Adrenal gland (tissue), 12 donors: ENCODE results near the gene FGGY. TPM values are rescaled to one million over a fixed set of nuclear protein-coding genes. Genes with fewer than 3 reads are reported as not detected.

Experiments
- DNase-seq, 7 donors: peaks; one replicate each; pipeline ENCODE4 v3.0.0-alpha.2; 2019 to 2020
- H3K27ac ChIP-seq, 5 donors: fragments of 200-600 bp; sonication (generic) in 4 of 5; 1 replicate in 3 of 5; 2 replicates in 2 of 5; pipeline versions ENCODE4 v1.5.1 to v1.8.0; 2016 to 2020; ENCODE audit warnings: mild to moderate bottlenecking in 1 of 5
- H3K27me3 ChIP-seq: fragments of 200-600 bp; 2 replicates; pipeline ENCODE4 v1.8.0; 2021
- H3K36me3 ChIP-seq, 2 donors: fragments of 200-600 bp; replicated peaks in 1 of 2; 1 replicate in 1 of 2; 2 replicates in 1 of 2; pipeline versions ENCODE4 v1.5.1 to v1.8.0; 2018 to 2022
- H3K4me1 ChIP-seq, 2 donors: fragments of 200-600 bp; replicated peaks in 1 of 2; 1 replicate in 1 of 2; 2 replicates in 1 of 2; pipeline versions ENCODE4 v1.5.1 to v1.8.0; 2018 to 2021
- H3K4me3 ChIP-seq, 4 donors: fragments of 200-600 bp; sonication (generic) in 3 of 4; one replicate each; pipeline ENCODE4 v1.5.1; 2016 to 2018
- H3K9me3 ChIP-seq, 3 donors: fragments of 200-600 bp; sonication (generic) in 1 of 3; replicated peaks in 1 of 3; 1 replicate in 2 of 3; 2 replicates in 1 of 3; pipeline versions ENCODE4 v1.5.1 to v1.8.0; 2016 to 2021
- CTCF ChIP-seq, 6 experiments: fragments of 450-650 bp in 4 of 6; fragments of 200-600 bp in 2 of 6; sonication (generic) in 1 of 6; IDR thresholded peaks; 1 replicate in 5 of 6; 2 replicates in 1 of 6; pipeline versions ENCODE4 v1.5.1 to v1.8.0; 2016 to 2021; ENCODE audit warnings: antibody characterized with exemption in 6 of 6, mild to moderate bottlenecking in 2 of 6, moderate library complexity in 1 of 6
- POLR2A ChIP-seq, 2 donors: fragments of 450-650 bp; IDR thresholded peaks; one replicate each; pipeline ENCODE4 v1.6.1; 2017; ENCODE audit warnings: antibody characterized with exemption in 2 of 2, mild to moderate bottlenecking in 2 of 2, moderate library complexity in 1 of 2
- WGBS, 4 donors: extraction: QIAGEN DNeasy Blood & Tissue Kit in 2 of 4; methylation state at CpG; one replicate each; pipeline versions ENCODE4 v1.1.5 to v1.1.7; 2013 to 2017; 5-methylcytosine and 5-hydroxymethylcytosine counted together
- intact Hi-C, 2 donors: fragments of 100-400 bp; cut with DNase I; formaldehyde crosslinking; loops; one replicate each; pipeline versions ENCODE4 v1.14.1 to v1.15.0; 2022 to 2023
- polyA plus RNA-seq, 3 donors: library from polyadenylated mRNA; stranded (reverse); fragments of 200-250 nt in 2 of 3; fragments of 350-450 nt in 1 of 3; fragmentation: Illumina TruSeq in 1 of 3; extraction: RNeasy Lipid Tissue Mini Kit (QIAGEN cat#74804) in 1 of 3; gene quantifications; one replicate each; pipeline ENCODE4 v1.2.3, GENCODE V29; 2013 to 2014
- total RNA-seq, 9 donors: library from RNA; depleted of rRNA in 4 of 9; stranded (reverse); fragments of >200 nt in 4 of 9; fragments of 120-200 nt in 1 of 9; fragmentation: NEBNext Ultra II Directional in 1 of 9; extraction: Animal tissue kit (Norgen Biotek cat#: 25700) in 1 of 9; gene quantifications; one replicate each; pipeline versions ENCODE4 v1.1.0 to v1.2.4, GENCODE V29; 2013 to 2023
- donor health status: healthy with polysubstance abuse.
- donor health status: Bipolar disorder and iron deficiency.
- donor health status: DM: yes; HTN: yes; CAD: no.
- donor health status: DM: no; HTN: no; CAD: no.
- donor health status: DM: no; HTN: no; CAD: no.
- donor health status: DM: yes; HTN: yes; CAD: no.

The FGGY gene
- total and polyA plus RNA-seq, 12 donors: 7.4 to 75.5 (median 35.0) TPM

- TF ChIP-seq POLR2A (IDR thresholded peaks at IDR 0.05) (no peak), CTCF (IDR thresholded peaks at IDR 0.05) (no peak)
- intact Hi-C loops: no loop called here
- Histone ChIP-seq H3K27me3 (no peaks in the 10 kb centered on the region), H3K27ac (peak overlapping the region in 2 of 5 donors; percentile 44 to 47), H3K9me3 (no peaks in the 10 kb centered on the region), H3K4me1 (peaks cover 6 to 17% of the 10 kb centered on the region in 2 donors), H3K4me3 (no peak overlapping the region), H3K36me3 (no peaks in the 10 kb centered on the region)
- DNase-seq: peak; percentile 64 to 96 (median 91)
- 48 to 57% (median 52%) methylated on average over 6 of the region's 6 CpGs for WGBS, 4 donors
Observed at GRCh38 chr1:59422921-59423575, 126.2 kb downstream of the FGGY start.

GRCh38 chr1:59427155-59427554 lies 130.3 kb downstream of the FGGY start:
- 50 to 71% (median 69%) methylated on average over 7 of the region's 7 CpGs for WGBS, 4 donors
- Histone ChIP-seq H3K27ac (no peak overlapping the region), H3K27me3 (no peaks in the 10 kb centered on the region), H3K4me3 (no peak overlapping the region), H3K9me3 (no peaks in the 10 kb centered on the region), H3K36me3 (no peaks in the 10 kb centered on the region), H3K4me1 (peaks cover 6 to 17% of the 10 kb centered on the region in 2 donors)
- DNase-seq: peak in 5 of 7 donors; percentile 22 to 58 (median 51)
- TF ChIP-seq POLR2A (IDR thresholded peaks at IDR 0.05) (no peak), CTCF (IDR thresholded peaks at IDR 0.05) (no peak)
- intact Hi-C loops: no loop called here

GRCh38 chr1:59427784-59428183 lies 130.9 kb downstream of the FGGY start:
- no peaks in the 10 kb centered on the region for H3K36me3 ChIP-seq
- no peak overlapping the region for H3K27ac ChIP-seq
- peaks cover 3 to 11% of the 10 kb centered on the region in 2 donors for H3K4me1 ChIP-seq
- TF ChIP-seq POLR2A (IDR thresholded peaks at IDR 0.05): no peak
- no peak for TF ChIP-seq CTCF (IDR thresholded peaks at IDR 0.05)
- no peak overlapping the region for H3K4me3 ChIP-seq
- no peaks in the 10 kb centered on the region for H3K9me3 ChIP-seq
- no peaks in the 10 kb centered on the region for H3K27me3 ChIP-seq
- intact Hi-C loops: no loop called here
- DNase-seq: no peak

GRCh38 chr1:59428828-59429227 lies 131.9 kb downstream of the FGGY start:
- Histone ChIP-seq H3K36me3 (no peaks in the 10 kb centered on the region), H3K27ac (no peak overlapping the region), H3K4me3 (no peak overlapping the region), H3K27me3 (no peaks in the 10 kb centered on the region), H3K9me3 (no peaks in the 10 kb centered on the region), H3K4me1 (peaks cover 0 to 11% of the 10 kb centered on the region in 2 donors)
- no peak for TF ChIP-seq POLR2A (IDR thresholded peaks at IDR 0.05)
- TF ChIP-seq CTCF (IDR thresholded peaks at IDR 0.05): no peak
- no peak for DNase-seq
- intact Hi-C loops: no loop called here
- WGBS, 4 donors: 95 to 97% (median 96%) methylated on average over 6 of the region's 6 CpGs
